BLaER1 treated with 17β-estradiol and CSF1 and Interleukin-3, amounts not matched to agents 10 nM and 100 nM (cell line): Measurements from ENCODE around the gene STPG3.
A peak's percentile ranks its signal among the peaks of the same experiment; 100 is the strongest.
"Not testable (repeated sequence)": the region's sequence is repeated elsewhere in the genome, so short reads cannot be mapped to it uniquely, and the experiment has no call there.

Experiments used
- H3K27ac ChIP-seq, 11 experiments: shearing (Covaris generic); formaldehyde crosslinking; 2 replicates each; pipeline ENCODE4 v1.8.1; 2022
- H3K27me3 ChIP-seq, 11 experiments: shearing (Covaris generic); formaldehyde crosslinking; 2 replicates each; pipeline ENCODE4 v1.8.1; 2022
- H3K36me3 ChIP-seq, 11 experiments: shearing (Covaris generic); formaldehyde crosslinking; 2 replicates each; pipeline ENCODE4 v1.8.1; 2022
- H3K4me1 ChIP-seq, 10 experiments: shearing (Covaris generic); formaldehyde crosslinking; 2 replicates each; pipeline ENCODE4 v1.8.1; 2022
- H3K4me2 ChIP-seq, 11 experiments: shearing (Covaris generic); formaldehyde crosslinking; 2 replicates each; pipeline ENCODE4 v1.8.1; 2022
- H3K4me3 ChIP-seq, 10 experiments: shearing (Covaris generic); formaldehyde crosslinking; 2 replicates each; pipeline ENCODE4 v1.8.1; 2022
- H3K9ac ChIP-seq, 11 experiments: shearing (Covaris generic); formaldehyde crosslinking; 2 replicates each; pipeline ENCODE4 v1.8.1; 2022
- H3K9me3 ChIP-seq, 11 experiments: shearing (Covaris generic); formaldehyde crosslinking; replicated peaks in 1 of 11; 2 replicates each; pipeline ENCODE4 v1.8.1; 2022
- H4K20me1 ChIP-seq, 11 experiments: shearing (Covaris generic); formaldehyde crosslinking; 2 replicates each; pipeline ENCODE4 v1.8.1; 2022
- Cebpa-rat ChIP-seq, 11 experiments: shearing (Covaris generic); IDR thresholded peaks; 2 replicates each; pipeline ENCODE4 v1.8.1; 2022

Gene STPG3

GRCh38 chr9:137237759-137238726 is 13.0 kb upstream of the STPG3 start:
- peaks cover 16 to 66% (median 54%) of the 10 kb centered on the region in 11 experiments for H4K20me1 ChIP-seq
- H3K9me3 ChIP-seq, result peaks cover 0 to 3% (median 0%) of the 10 kb centered on the region in 11 experiments; a peak in 1 of 22 replicates
- H3K27ac ChIP-seq, result peak overlapping the region in 8 of 11 experiments; percentile 25 to 64 (median 46); a peak in 12 of 22 replicates
- no peak for TF ChIP-seq Cebpa-rat (IDR thresholded peaks at IDR 0.05)
- H3K4me3 ChIP-seq, result peak overlapping the region in 6 of 10 experiments; percentile 3 to 67 (median 14); a peak in 4 of 20 replicates
- H3K27me3 ChIP-seq, result no peaks in the 10 kb centered on the region
- peaks cover 14 to 15% (median 15%) of the 10 kb centered on the region in 11 experiments for H3K36me3 ChIP-seq
- peak overlapping the region; percentile 90 to 98 (median 95) for H3K4me2 ChIP-seq
- H3K9ac ChIP-seq, result peak overlapping the region; percentile 16 to 93 (median 70); a peak in 21 of 22 replicates
- H3K4me1 ChIP-seq, result peaks cover 65 to 75% (median 71%) of the 10 kb centered on the region in 10 experiments

GRCh38 chr9:137239541-137240200 is 11.4 kb upstream of the STPG3 start:
- H3K4me3 ChIP-seq, result peak overlapping the region; percentile 60 to 79 (median 68)
- H3K4me1 ChIP-seq, result peaks cover 74 to 82% (median 79%) of the 10 kb centered on the region in 10 experiments
- H3K4me2 ChIP-seq, result peak overlapping the region; percentile 90 to 98 (median 95)
- H3K36me3 ChIP-seq, result peaks cover 23 to 30% (median 27%) of the 10 kb centered on the region in 11 experiments
- not testable (repeated sequence) for H3K9me3 ChIP-seq, H3K27me3 ChIP-seq
- peak overlapping the region; percentile 83 to 93 (median 88) for H3K9ac ChIP-seq
- H4K20me1 ChIP-seq, result peaks cover 30 to 76% (median 70%) of the 10 kb centered on the region in 11 experiments
- peak overlapping the region; percentile 75 to 94 (median 90) for H3K27ac ChIP-seq

GRCh38 chr9:137240318-137240840 is 10.7 kb upstream of the STPG3 start:
- peak overlapping the region; percentile 75 to 94 (median 90) for H3K27ac ChIP-seq
- H3K9me3 ChIP-seq, result peaks cover 0 to 3% (median 0%) of the 10 kb centered on the region in 11 experiments; a peak in 1 of 22 replicates
- H4K20me1 ChIP-seq, result peaks cover 30 to 76% (median 71%) of the 10 kb centered on the region in 11 experiments
- peaks cover 71 to 82% (median 79%) of the 10 kb centered on the region in 10 experiments for H3K4me1 ChIP-seq
- H3K27me3 ChIP-seq, result no peaks in the 10 kb centered on the region
- peak overlapping the region; percentile 83 to 93 (median 88) for H3K9ac ChIP-seq
- H3K4me2 ChIP-seq, result peak overlapping the region; percentile 90 to 98 (median 95)
- TF ChIP-seq Cebpa-rat (IDR thresholded peaks at IDR 0.05), result no peak
- H3K4me3 ChIP-seq, result peak overlapping the region; percentile 60 to 79 (median 68)
- peaks cover 23 to 30% (median 27%) of the 10 kb centered on the region in 11 experiments for H3K36me3 ChIP-seq

GRCh38 chr9:137240841-137241489 is 10.1 kb upstream of the STPG3 start, which contains the start of gene TUBB4B:
Gene TUBB4B (plus strand): TSS chr9:137241287. CDS start chr9:137241361, 74 bp downstream.
- peak within 1 kb of the TSS; percentile 86 to 97 (median 94) for H3K9ac ChIP-seq
- peaks cover 66 to 82% (median 79%) of the 10 kb centered on the region in 10 experiments for H3K4me1 ChIP-seq
- no peak for TF ChIP-seq Cebpa-rat (IDR thresholded peaks at IDR 0.05)
- H3K9me3 ChIP-seq, result peaks cover 0 to 3% (median 0%) of the 10 kb centered on the region in 11 experiments; a peak in 1 of 22 replicates
- no peaks in the 10 kb centered on the region for H3K27me3 ChIP-seq
- H3K27ac ChIP-seq, result peak within 1 kb of the TSS; percentile 80 to 98 (median 93)
- H3K4me2 ChIP-seq, result peak within 1 kb of the TSS; percentile 92 to 100 (median 97)
- peaks cover 30 to 76% (median 67%) of the 10 kb centered on the region in 11 experiments for H4K20me1 ChIP-seq
- H3K36me3 ChIP-seq, result peaks cover 23 to 30% (median 27%) of the 10 kb centered on the region in 11 experiments
- peak within 1 kb of the TSS; percentile 83 to 99 (median 98) for H3K4me3 ChIP-seq

- TF ChIP-seq Cebpa-rat (IDR thresholded peaks at IDR 0.05), result no peak
These were observed 9.4 kb upstream of the STPG3 start for GRCh38 chr9:137241490-137242268.

GRCh38 chr9:137242269-137243203 is 8.6 kb upstream of the STPG3 start:
- H3K4me3 ChIP-seq, result peak overlapping the region; percentile 83 to 99 (median 98)
- H3K9ac ChIP-seq, result peak overlapping the region; percentile 86 to 97 (median 94)
- no peaks in the 10 kb centered on the region for H3K27me3 ChIP-seq
- H3K4me1 ChIP-seq, result peaks cover 51 to 82% (median 71%) of the 10 kb centered on the region in 10 experiments
- peaks cover 30 to 74% (median 61%) of the 10 kb centered on the region in 11 experiments for H4K20me1 ChIP-seq
- peaks cover 0 to 3% (median 0%) of the 10 kb centered on the region in 11 experiments; a peak in 1 of 22 replicates for H3K9me3 ChIP-seq
- H3K27ac ChIP-seq, result peak overlapping the region; percentile 44 to 98 (median 89); a peak in 21 of 22 replicates
- no peak for TF ChIP-seq Cebpa-rat (IDR thresholded peaks at IDR 0.05)
- H3K4me2 ChIP-seq, result peak overlapping the region; percentile 78 to 100 (median 97)
- peaks cover 23 to 30% (median 27%) of the 10 kb centered on the region in 11 experiments for H3K36me3 ChIP-seq

More at GRCh38 chr9:137241490-137242268, 9.4 kb upstream of the STPG3 start:
- Histone ChIP-seq H3K27ac (peak overlapping the region; percentile 80 to 98 (median 89)), H4K20me1 (peaks cover 30 to 77% (median 66%) of the 10 kb centered on the region in 11 experiments), H3K9me3 (peaks cover 0 to 3% (median 0%) of the 10 kb centered on the region in 11 experiments; a peak in 1 of 22 replicates), H3K27me3 (no peaks in the 10 kb centered on the region), H3K4me1 (peaks cover 60 to 82% (median 78%) of the 10 kb centered on the region in 10 experiments), H3K4me2 (peak overlapping the region; percentile 78 to 100 (median 97)), H3K9ac (peak overlapping the region; percentile 86 to 97 (median 94)), H3K4me3 (peak overlapping the region; percentile 83 to 99 (median 98)), H3K36me3 (peaks cover 23 to 30% (median 27%) of the 10 kb centered on the region in 11 experiments)

GRCh38 chr9:137243266-137243625 is 7.8 kb upstream of the STPG3 start:
- Histone ChIP-seq H3K4me3 (peak overlapping the region in 8 of 10 experiments; percentile 83 to 99 (median 98); a peak in 15 of 20 replicates), H3K9ac (peak overlapping the region; percentile 60 to 97 (median 94); a peak in 18 of 22 replicates)

More at GRCh38 chr9:137243266-137243625, 7.8 kb upstream of the STPG3 start:
- Histone ChIP-seq H3K4me2 (peak overlapping the region; percentile 78 to 100 (median 97)), H4K20me1 (peaks cover 30 to 66% (median 54%) of the 10 kb centered on the region in 11 experiments), H3K36me3 (peaks cover 23 to 30% (median 27%) of the 10 kb centered on the region in 11 experiments), H3K4me1 (peaks cover 44 to 81% (median 67%) of the 10 kb centered on the region in 10 experiments)
- not testable (repeated sequence) for H3K9me3 ChIP-seq, H3K27ac ChIP-seq, H3K27me3 ChIP-seq
